SK-N-SH (cell line): Measurements from ENCODE around the gene ASIC1. TPM values are rescaled to one million over a fixed set of nuclear protein-coding genes. Genes with fewer than 3 reads are reported as not detected.

Experiments used
- CTCF ChIA-PET: fragments of 300-600, 350-600 bp; formaldehyde crosslinking; extraction: SDS; loops from one replicate; lab custom pipeline; 2021; lab: Yijun Ruan, JAX
- POLR2A ChIA-PET: fragments of 350-600 bp; sonication (Branson Sonifier 250); formaldehyde crosslinking; extraction: SDS; loops from one replicate; lab custom pipeline; 2020; ENCODE audit warnings: antibody characterized with exemption, inconsistent platforms; lab: Yijun Ruan, JAX
- DNase-seq: peaks from one replicate; pipeline ENCODE4 v3.0.0; 2012
- H2AFZ ChIP-seq: fragments of 200-600 bp; sonication (generic); 2 replicates; pipeline ENCODE4 v1.8.1; 2016; ENCODE audit warnings: antibody characterized with exemption, mild to moderate bottlenecking, low read depth
- H3F3A ChIP-seq: fragments of 200-600 bp; sonication (generic); replicated peaks from 2 replicates; pipeline ENCODE3; 2016; ENCODE audit warnings: antibody characterized with exemption, mild to moderate bottlenecking; ENCODE audit not compliant: insufficient read depth
- H3K27ac ChIP-seq, 2 experiments: fragments of 200-500 bp in 1 of 2; fragments of 200-600 bp in 1 of 2; sonication (Bioruptor generic) in 1 of 2; sonication (generic), shearing (Covaris generic) in 1 of 2; 2 replicates each; pipeline versions ENCODE4 v1.5.1 to v1.6.1; 2014 to 2016; ENCODE audit warnings: low read depth in 2 of 2, inconsistent platforms in 1 of 2, low read length in 1 of 2, mild to moderate bottlenecking in 1 of 2, mixed read lengths in 1 of 2
- H3K27me3 ChIP-seq: fragments of 200-600 bp; sonication (generic), shearing (Covaris generic); 2 replicates; pipeline ENCODE4 v1.6.1; 2016; ENCODE audit warnings: mixed run types; ENCODE audit not compliant: insufficient read depth
- H3K36me3 ChIP-seq, 2 experiments: fragments of 200-500 bp in 1 of 2; fragments of 200-600 bp in 1 of 2; sonication (Bioruptor generic) in 1 of 2; sonication (generic) in 1 of 2; replicated peaks in 1 of 2; 2 replicates each; pipeline versions ENCODE3 to v1.5.1; 2014 to 2016; ENCODE audit warnings: low read length in 1 of 2, mild to moderate bottlenecking in 1 of 2; ENCODE audit not compliant: insufficient read depth in 2 of 2, control insufficient read depth in 1 of 2
- H3K4me1 ChIP-seq, 2 experiments: fragments of 200-500 bp in 1 of 2; fragments of 200-600 bp in 1 of 2; sonication (Bioruptor generic) in 1 of 2; sonication (generic), shearing (Covaris generic) in 1 of 2; 2 replicates each; pipeline versions ENCODE4 v1.5.1 to v1.6.1; 2014 to 2016; ENCODE audit warnings: low read depth in 1 of 2, low read length in 1 of 2, mixed run types in 1 of 2; ENCODE audit not compliant: insufficient read depth in 2 of 2, control insufficient read depth in 1 of 2
- H3K4me2 ChIP-seq: fragments of 200-600 bp; sonication (generic), shearing (Covaris generic); 2 replicates; pipeline ENCODE4 v1.6.1; 2017; ENCODE audit warnings: mixed run types
- H3K4me3 ChIP-seq, 2 experiments: fragments of 200-500 bp in 1 of 2; fragments of 200-600 bp in 1 of 2; sonication (Bioruptor generic) in 1 of 2; sonication (generic), shearing (Covaris generic) in 1 of 2; 2 replicates each; pipeline versions ENCODE4 v1.5.1 to v1.8.1; 2014 to 2016; ENCODE audit warnings: low read depth in 2 of 2, inconsistent platforms in 1 of 2, low read length in 1 of 2, mild to moderate bottlenecking in 1 of 2, mixed read lengths in 1 of 2, moderate library complexity in 1 of 2
- H3K79me2 ChIP-seq: fragments of 200-600 bp; sonication (generic); 2 replicates; pipeline ENCODE4 v1.8.1; 2017; ENCODE audit warnings: mild to moderate bottlenecking; ENCODE audit not compliant: insufficient read depth
- H3K9ac ChIP-seq: fragments of 200-600 bp; sonication (generic); 2 replicates; pipeline ENCODE4 v1.6.1; 2017; ENCODE audit warnings: mixed run types
- H3K9me2 ChIP-seq: fragments of 200-600 bp; sonication (generic); 2 replicates; pipeline ENCODE4 v1.6.1; 2017; ENCODE audit warnings: mixed run types
- H3K9me3 ChIP-seq: fragments of 200-600 bp; sonication (generic); 2 replicates; pipeline ENCODE4 v1.6.1; 2017; ENCODE audit warnings: mixed run types, mild to moderate bottlenecking, moderate library complexity
- H4K20me1 ChIP-seq: fragments of 200-600 bp; sonication (generic); 2 replicates; pipeline ENCODE4 v1.6.1; 2017; ENCODE audit warnings: mild to moderate bottlenecking, mixed run types; ENCODE audit not compliant: insufficient read depth
- CTCF ChIP-seq: fragments of 200-600 bp; sonication (generic); IDR thresholded peaks from 2 replicates; pipeline ENCODE4 v1.6.1; 2017; ENCODE audit warnings: antibody characterized with exemption, mild to moderate bottlenecking, moderate library complexity
- ELF1 ChIP-seq: IDR thresholded peaks from 2 replicates; pipeline ENCODE4 v1.4.0; 2012
- EP300 ChIP-seq, 2 experiments: IDR thresholded peaks; 2 replicates each; pipeline versions ENCODE4 v1.4.0 to v1.6.1; 2012; ENCODE audit warnings: borderline replicate concordance in 1 of 2, low read depth in 1 of 2, low read length in 1 of 2
- GABPA ChIP-seq: IDR thresholded peaks from 2 replicates; pipeline ENCODE4 v1.4.0; 2012; ENCODE audit warnings: low read depth, mild to moderate bottlenecking
- GATA2 ChIP-seq: sonication (generic); formaldehyde crosslinking; IDR thresholded peaks from 2 replicates; pipeline ENCODE4 v1.5.0; 2020; ENCODE audit warnings: mild to moderate bottlenecking, missing genetic modification reagents
- IRF3 ChIP-seq: fragments of 150-350 bp; IDR thresholded peaks from 2 replicates; pipeline ENCODE4 v1.6.1; 2016; ENCODE audit warnings: mild to moderate bottlenecking, low read depth, low read length
- MXI1 ChIP-seq: IDR thresholded peaks from 2 replicates; pipeline ENCODE4 v1.6.1; 2012; ENCODE audit warnings: mild to moderate bottlenecking, low read depth, low read length, improper control_type of control experiment
- NRF1 ChIP-seq: IDR thresholded peaks from 2 replicates; pipeline ENCODE4 v1.6.1; 2012; ENCODE audit warnings: low read depth, mild to moderate bottlenecking, low read length
- POLR2AphosphoS5 ChIP-seq: IDR thresholded peaks from 2 replicates; pipeline ENCODE4 v1.6.1; 2012; ENCODE audit warnings: low read depth, low read length
- RAD21 ChIP-seq: IDR thresholded peaks from 2 replicates; pipeline ENCODE4 v1.6.1; 2012; ENCODE audit warnings: mild to moderate bottlenecking, low read length
- RXRA ChIP-seq: IDR thresholded peaks from 2 replicates; pipeline ENCODE4 v1.4.0; 2012; ENCODE audit warnings: low read depth, mild to moderate bottlenecking, borderline replicate concordance
- SMC3 ChIP-seq: IDR thresholded peaks from 2 replicates; pipeline ENCODE4 v1.6.1; 2012; ENCODE audit warnings: low read depth, low read length, improper control_type of control experiment
- USF1 ChIP-seq: IDR thresholded peaks from 2 replicates; pipeline ENCODE4 v1.4.0; 2012; ENCODE audit warnings: low read depth, borderline replicate concordance
- YY1 ChIP-seq: IDR thresholded peaks from 2 replicates; pipeline ENCODE4 v1.4.0; 2012; ENCODE audit warnings: low read depth, mild to moderate bottlenecking
- ZBTB33 ChIP-seq: IDR thresholded peaks from 2 replicates; pipeline ENCODE4 v1.4.0; 2012; ENCODE audit warnings: low read depth, borderline replicate concordance
- WGBS: methylation state at CpG from one replicate; pipeline ENCODE4 v1.1.6; 2017; ENCODE audit warnings: low lambda C conversion rate; 5-methylcytosine and 5-hydroxymethylcytosine counted together
- polyA plus RNA-seq, 3 experiments: library from polyadenylated mRNA; depleted of rRNA; stranded (reverse); fragments of >200 nt; gene quantifications; 2 replicates each; pipeline ENCODE4 v1.2.3, GENCODE V29; 2012

The ASIC1 gene
- polyA plus RNA-seq, 1 of the 3 experiments (the other 2 are of a cell fraction), result 28.4 TPM

DNA sequence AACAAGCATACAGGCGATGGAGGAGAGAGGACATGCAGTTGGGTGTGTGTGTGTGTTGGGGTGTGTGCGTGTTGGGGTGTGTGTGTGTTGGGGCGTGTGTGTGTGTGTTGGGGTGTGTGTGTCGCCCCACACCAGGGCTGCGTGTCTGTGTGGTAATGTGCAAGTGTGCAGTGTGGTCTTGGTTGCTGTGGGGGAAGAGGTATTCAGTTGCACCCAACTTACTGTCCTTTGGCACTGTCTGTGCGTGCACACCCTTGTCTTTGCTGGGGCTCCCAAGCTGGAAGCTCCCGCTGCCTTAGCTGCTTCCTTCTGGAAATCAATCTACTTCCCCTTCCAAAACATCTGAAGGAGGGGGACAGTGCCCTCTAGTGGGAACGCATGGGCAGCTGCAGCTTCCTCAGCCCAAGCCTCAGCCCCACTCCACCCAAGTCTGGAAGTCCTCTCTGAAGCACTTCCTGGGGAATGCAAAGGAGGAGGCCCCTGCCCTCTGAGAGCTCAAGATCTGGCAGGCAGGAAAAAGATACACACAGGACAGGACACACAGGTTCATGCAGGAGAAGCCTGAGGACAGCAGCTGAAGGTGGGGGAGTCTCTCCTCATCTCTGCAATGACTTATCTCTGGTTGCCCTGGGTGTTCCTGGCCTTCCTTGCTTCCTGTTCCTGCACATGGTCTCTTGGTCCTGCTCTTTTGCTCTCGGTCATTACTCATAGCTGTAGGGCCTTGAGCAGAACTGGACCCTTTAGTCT, 13.1 kb downstream of the ASIC1 start:
- no peak for TF ChIP-seq IRF3
- peak; percentile 28; the same call in 1 of the 2 replicates for TF ChIP-seq NRF1
- TF ChIP-seq RAD21, result peak; percentile 92
- TF ChIP-seq CTCF, result peak; percentile 96
- TF ChIP-seq GABPA, result peak; percentile 43; the same call in 1 of the 2 replicates
- TF ChIP-seq EP300 (IDR thresholded peaks at IDR 0.05; ENCODE audit: borderline replicate concordance in 1 of 2, low read depth in 1 of 2, low read length in 1 of 2), result no peak
- TF ChIP-seq POLR2AphosphoS5, result no peak
- peak; percentile 96 for TF ChIP-seq SMC3
- DNase-seq, result peak; percentile 85
- Histone ChIP-seq H3K9me3 (no peaks in the 10 kb centered on the region), H3K4me1 (peaks cover 8 to 9% of the 10 kb centered on the region in 2 experiments; a peak in 2 of 4 replicates), H3F3A (no peaks in the 10 kb centered on the region), H3K9ac (no peak overlapping the region), H3K36me3 (no peaks in the 10 kb centered on the region), H3K9me2 (no peaks in the 10 kb centered on the region), H3K27ac (no peak overlapping the region), H3K27me3 (no peaks in the 10 kb centered on the region), H2AFZ (peak overlapping the region; percentile 78), H3K79me2 (no peaks in the 10 kb centered on the region), H3K4me3 (no peak overlapping the region; a peak in 1 of 4 replicates), H4K20me1 (no peaks in the 10 kb centered on the region), H3K4me2 (no peak overlapping the region)
- POLR2A ChIA-PET, result interaction anchor here (1.0 to 1.7 kb wide), 3 partner anchors 14 to 329 kb away, joined by 3 to 5 read pairs (median 4); partner anchors contain the start of genes SMARCD1 and TMBIM6
- WGBS, result 47% methylated on average over 9 of the region's 9 CpGs
- CTCF ChIA-PET, result interaction anchor here (0.6 to 37.6 kb wide), 73 partner anchors 10 to 412 kb away, joined by 3 to 1401 read pairs (median 4); partner anchors contain the start of genes AQP5, AQP6, ASIC1 and BCDIN3D

DNA sequence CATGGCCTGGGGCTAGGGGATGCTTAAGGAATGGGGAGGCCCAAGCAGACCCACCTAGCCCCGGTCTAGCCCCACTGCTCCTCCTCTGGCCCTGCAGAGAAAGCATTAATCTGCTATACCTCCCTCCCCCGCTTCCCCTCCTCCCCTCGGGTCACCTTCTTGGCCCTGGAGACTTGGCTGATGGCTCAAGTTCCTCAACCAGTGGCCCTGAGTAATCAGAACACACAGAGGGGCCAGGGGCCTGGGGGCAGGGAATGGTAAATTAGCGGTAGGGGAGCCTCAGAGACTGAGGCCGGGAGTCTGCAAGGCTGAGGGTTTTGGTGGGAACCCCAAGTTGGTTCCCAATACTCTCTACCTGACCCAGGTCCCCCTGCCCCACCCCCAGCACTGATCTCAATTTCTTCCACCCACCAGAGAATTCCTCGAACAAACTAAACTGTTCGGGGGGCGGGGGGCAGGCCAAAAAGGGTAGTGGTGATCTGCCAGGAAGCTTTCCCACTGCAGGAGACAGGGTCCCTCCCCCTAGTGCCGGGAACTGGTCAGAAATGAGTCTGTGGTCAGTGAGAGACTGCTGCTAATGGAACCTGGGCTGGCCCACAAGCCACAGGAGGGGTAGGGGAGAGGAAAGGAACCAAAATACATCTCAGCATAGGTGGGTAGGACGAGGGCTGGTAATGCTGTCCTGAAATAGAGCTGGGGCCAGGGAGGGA, 15.0 kb downstream of the ASIC1 start:
- 93% methylated on average over 9 of the region's 10 CpGs for WGBS
- TF ChIP-seq CTCF, result no peak
- TF ChIP-seq RXRA, result no peak
- no peak for TF ChIP-seq YY1
- TF ChIP-seq USF1, result no peak
- no peak for TF ChIP-seq ELF1
- TF ChIP-seq POLR2AphosphoS5, result no peak
- TF ChIP-seq ZBTB33, result no peak
- TF ChIP-seq MXI1, result no peak
- TF ChIP-seq GATA2, result no peak

More for the DNA sequence above, 15.0 kb downstream of the ASIC1 start:
- ChIA-PET CTCF (interaction anchor here (0.7 to 37.6 kb wide), 12 partner anchors 12 to 242 kb away, joined by 3 to 1401 read pairs (median 32); partner anchors contain the start of genes AQP5, AQP6, ASIC1 and COX14), POLR2A (interaction anchor here (0.6 kb wide), 1 partner anchor 57 kb away, joined by 3 read pairs; no protein-coding TSS in a partner anchor)
- no peaks in the 10 kb centered on the region for H3K9me3 ChIP-seq
- no peak for DNase-seq
- no peaks in the 10 kb centered on the region for H3K9me2 ChIP-seq
- H2AFZ ChIP-seq, result no peak overlapping the region
- no peaks in the 10 kb centered on the region for H3K36me3 ChIP-seq
- H3K9ac ChIP-seq, result no peak overlapping the region
- H3K4me2 ChIP-seq, result no peak overlapping the region
- no peaks in the 10 kb centered on the region for H3F3A ChIP-seq
- no peak overlapping the region for H3K27ac ChIP-seq
- no peaks in the 10 kb centered on the region for H4K20me1 ChIP-seq
- H3K4me3 ChIP-seq, result no peak overlapping the region
- H3K27me3 ChIP-seq, result no peaks in the 10 kb centered on the region
- H3K79me2 ChIP-seq, result no peaks in the 10 kb centered on the region
- peaks cover 0 to 10% of the 10 kb centered on the region in 2 experiments; a peak in 1 of 4 replicates for H3K4me1 ChIP-seq
